CD4-positive, alpha-beta T cell treated with Interleukin-17A for 4 hours (primary cell): ENCODE measurements around the gene CEP112.

Experiments
- DNase-seq: peaks from one replicate; pipeline ENCODE4 v3.0.0-alpha.2; 2020; ENCODE audit warnings: mixed read lengths

Gene CEP112

DNA sequence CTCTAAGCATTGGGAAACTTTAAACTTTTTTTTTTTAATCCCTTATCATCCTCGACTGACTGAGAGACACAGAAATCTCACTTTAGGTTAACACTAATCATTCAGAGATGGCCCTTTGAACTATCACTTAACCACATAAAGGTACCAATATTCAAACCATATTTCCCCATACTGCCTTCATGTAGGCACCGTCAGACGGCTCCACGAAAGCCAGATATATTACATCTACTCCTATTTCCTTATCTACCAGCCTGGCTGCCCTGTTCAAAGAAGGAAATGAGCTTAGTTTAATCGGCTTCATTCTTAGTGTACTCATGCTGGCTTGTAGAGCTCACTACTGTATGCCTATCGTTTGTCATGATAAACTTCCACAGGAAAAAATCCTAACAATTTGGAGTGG lies 270.9 kb downstream of the CEP112 start:
- DNase-seq: no peak

DNA sequence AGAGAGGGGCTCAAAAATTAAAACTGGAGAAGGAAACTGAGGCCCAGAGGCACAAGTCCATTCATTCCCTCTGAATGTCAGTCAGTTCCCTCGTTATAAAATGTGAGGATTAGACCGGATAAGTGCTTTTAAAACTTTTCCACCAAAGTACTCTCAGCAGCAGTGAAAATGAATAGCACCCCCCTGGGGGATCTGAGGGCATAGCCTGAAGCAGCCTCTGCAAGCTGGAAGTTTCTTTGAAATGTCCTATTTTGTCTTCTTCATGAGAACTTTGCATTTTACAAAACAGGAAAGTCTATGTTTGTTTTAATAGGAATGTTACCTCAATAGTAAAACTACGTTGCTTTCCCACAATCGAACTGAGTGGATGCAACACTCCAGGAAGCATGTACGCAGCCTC lies 273.0 kb downstream of the CEP112 start:
- no peak for DNase-seq

DNA sequence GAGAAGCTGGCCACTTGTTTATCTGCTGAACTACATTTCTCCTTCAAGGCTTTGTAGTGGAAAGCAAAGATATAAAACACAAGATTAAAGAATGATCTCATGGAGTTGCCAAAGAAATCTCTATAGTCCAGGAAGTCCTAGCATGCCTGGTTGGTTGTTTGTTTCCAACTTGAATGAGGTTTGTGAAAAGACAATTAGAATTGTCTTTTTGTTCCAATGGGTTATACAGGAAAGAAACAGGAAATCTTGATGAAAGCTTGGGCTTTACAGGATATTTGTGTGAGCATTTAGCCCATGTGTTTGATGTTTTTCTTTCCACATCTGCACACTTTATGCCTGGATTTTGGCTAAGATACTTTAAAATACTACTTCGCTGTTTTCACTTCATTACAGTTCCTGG lies 273.4 kb downstream of the CEP112 start:
- DNase-seq: no peak

DNA sequence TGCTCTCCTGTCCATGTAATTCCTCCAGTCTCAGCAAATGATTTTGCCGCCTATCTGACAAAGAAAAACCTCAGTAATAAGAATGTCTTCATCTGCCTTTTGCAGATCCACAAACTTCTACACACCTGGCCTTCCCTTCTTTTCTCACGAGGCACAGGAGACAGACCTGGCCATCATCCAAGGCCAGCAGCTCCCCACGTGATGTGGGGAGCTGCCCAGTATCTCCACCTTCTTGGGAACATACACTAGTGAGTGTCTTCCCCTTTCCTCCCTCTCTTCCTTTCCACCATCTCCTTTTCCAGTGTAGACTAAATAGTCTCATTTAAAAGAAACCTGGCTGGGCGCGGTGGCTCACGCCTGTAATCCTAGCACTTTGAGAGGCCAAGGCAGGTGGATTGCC lies 274.4 kb downstream of the CEP112 start:
- DNase-seq: no peak

DNA sequence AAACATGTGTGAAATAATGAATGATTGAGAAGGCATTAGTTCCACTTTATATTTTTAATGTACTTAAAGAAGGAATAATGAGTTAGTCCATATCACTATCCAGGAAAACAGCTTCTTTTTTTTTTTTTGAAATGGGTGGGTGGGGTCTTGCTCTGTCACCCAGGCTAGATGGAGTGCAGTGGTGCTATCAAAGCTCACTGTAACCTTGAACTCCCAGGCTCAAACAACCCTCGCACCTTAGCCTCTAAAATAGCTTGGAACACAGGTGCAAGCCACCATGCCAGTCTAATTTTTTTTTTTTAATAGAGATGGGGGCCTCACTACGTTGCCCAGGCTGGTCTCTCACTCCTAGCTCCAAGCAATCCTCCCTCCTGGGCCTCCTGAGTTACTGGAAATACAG lies 275.5 kb downstream of the CEP112 start:
- DNase-seq: no peak

DNA sequence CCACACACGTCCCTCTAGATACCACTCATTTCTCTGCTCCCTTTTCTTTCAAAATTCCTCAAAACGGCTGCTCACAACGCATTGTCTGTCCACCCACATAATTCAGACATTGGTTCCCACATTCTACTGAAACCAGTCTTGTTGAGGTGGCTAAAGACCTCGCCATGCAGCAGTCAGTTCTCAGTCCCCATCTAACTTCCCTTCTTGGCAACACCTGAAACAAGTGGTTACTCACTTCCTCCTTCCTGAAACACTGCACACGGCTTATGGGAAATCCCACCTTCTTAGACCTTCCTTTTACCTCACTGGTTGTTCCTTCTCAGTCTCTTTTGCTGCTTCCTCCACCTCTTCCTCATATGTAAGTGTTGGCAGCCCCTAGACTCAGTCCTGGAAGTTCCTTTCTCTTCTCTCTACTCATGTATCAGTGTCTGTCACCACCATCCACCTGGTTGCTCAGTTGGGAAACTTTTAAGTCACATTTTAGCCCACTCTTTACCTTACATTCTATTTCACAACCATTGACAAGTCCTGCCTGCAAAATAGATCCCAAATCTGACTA lies 277.1 kb downstream of the CEP112 start:
- no peak for DNase-seq

DNA sequence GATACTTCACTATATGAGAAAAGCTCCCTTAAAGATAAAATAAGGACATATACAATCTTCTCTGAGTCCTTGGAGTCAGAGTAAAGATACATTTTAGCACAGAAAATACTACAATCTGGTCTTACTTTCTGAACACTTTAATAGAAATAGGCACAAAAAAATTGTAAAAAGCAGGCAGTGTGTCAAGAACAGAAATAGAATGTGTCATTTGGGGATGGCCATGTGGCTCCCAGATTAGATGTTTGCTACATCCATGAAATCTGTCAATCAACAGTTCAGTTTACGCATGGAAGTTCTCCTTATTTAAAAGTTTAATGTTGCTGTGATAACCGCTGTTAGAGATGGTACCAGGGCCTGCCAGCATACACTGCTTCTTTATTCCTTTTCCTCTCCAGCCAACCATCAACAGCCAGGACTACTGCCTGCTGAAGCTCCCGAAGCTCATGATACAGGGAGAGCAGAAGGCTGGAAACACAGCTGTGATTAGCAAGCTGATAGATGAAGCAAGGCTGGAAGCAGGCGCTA lies 278.5 kb downstream of the CEP112 start:
- no peak for DNase-seq

DNA sequence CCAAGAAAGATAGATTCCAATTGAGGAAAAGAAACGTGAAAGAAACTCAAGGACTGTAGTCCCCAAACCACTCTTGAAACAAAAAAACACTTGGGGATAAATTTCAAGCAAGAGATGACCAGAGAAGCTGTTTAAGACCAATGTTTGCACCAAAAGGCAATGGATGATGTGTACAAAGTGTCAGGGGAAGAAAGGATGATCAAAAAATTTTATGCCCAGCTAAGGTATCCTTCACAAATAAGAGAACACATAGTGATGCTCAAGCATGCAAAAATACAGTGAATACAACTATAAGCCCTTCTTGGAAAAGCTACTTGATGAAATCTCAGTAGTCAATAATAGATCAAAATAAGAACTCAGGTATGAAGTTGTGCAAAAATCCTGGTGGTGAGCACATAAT lies 281.1 kb downstream of the CEP112 start:
- no peak for DNase-seq

DNA sequence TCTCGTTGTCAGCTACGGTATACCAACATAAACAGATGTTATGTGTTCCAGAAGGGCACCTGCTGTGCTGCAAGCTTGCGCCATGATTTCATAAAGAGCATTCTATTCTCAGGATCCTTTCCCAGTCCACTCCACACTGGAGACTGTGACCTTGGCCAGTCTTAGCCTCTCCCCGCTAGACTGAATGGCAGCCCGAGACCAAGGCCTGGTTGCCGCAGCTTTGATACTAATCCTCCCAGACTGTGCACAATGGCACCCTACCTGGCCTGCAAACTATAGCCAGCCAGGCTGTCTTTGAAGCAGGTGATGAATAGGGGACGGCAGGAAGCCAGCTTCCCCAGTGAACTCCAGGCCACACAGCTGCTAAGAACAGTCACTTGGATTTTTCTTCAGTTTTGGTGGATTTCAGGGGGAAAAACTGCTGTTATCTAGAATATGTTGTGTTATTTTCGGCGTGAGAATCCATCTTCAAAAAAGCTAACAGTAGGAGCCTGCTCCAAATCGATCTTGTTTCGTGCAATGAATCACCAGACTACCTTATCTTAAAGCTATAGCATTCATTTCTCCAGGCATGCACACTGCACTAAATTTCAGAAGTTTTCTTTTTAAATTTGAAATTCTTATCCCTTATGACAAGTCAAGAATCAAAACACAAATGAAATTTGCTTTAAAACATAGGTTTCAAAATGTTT lies 289.0 kb downstream of the CEP112 start:
- no peak for DNase-seq

DNA sequence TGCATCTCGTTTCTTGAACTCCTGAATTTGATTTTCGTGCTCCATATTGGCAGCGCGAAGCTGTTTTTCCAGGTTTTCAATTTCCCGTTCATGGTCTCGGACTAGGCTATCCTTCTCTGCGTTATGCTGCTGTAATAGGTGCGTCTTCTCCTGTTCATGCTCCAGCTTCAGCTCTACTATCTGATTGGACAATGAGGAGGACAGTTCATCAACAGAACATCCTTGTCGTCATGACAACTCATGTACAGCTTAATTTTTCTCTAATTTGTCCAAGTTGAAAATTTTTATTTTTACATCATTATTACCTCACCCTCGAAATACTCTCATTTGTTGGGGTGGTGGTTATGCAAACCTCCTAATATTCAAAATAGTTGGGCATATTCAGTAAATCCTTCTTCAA lies 289.8 kb downstream of the CEP112 start:
- DNase-seq: no peak

DNA sequence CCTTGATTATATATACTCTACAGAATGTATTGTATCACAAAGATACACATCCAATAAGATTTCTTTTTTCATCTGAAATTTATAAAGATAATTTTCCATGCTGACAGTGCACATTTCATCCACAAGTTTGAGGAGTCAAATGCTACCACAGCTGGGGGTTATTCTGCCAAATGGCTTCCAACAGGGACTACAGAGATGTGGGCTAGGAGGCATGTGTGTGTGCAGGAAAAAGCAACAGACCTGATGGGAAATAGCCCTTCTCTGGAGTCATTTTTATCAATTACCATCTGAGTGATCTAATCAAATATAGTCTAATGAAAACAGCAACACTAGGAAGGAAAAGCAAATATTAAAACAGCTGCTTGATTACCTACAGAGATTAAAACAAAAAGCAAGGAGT lies 290.5 kb downstream of the CEP112 start:
- DNase-seq: no peak

DNA sequence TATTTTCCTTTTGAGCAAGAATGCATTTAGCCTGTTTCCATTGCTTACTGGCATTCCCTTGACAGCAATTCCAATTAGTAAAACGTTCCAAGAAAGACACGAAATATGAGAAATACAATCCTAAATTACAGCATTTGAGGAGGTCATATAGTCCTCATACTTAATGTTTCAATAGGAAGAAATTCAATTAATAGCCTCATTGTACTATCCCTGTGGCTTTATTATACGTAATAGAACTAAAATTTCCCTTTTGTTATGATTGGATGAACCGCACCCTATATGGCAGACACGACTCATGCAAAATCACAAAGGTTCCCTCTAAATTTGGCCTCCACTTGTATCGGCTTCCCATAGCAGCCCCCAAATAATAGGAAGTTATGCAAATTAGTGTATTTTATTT lies 291.7 kb downstream of the CEP112 start:
- DNase-seq: no peak

DNA sequence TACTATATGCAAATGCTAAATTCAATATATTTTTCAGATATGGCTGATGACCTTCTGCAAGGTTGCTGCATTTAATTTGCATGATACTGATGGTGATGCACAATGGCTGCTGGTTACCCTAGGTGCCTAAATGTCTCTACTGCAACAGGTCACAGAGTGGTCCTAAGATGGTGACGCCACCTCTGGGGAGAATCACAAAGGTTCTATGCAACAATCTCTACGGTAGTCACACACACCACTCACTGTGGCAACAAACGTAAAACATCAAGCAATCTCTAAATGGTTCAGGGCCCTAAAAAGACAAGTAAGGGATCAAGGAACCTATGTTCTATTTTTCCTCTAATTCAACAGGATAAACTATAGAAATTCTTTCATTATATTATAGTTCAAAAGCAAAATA lies 293.3 kb downstream of the CEP112 start:
- DNase-seq: no peak

DNA sequence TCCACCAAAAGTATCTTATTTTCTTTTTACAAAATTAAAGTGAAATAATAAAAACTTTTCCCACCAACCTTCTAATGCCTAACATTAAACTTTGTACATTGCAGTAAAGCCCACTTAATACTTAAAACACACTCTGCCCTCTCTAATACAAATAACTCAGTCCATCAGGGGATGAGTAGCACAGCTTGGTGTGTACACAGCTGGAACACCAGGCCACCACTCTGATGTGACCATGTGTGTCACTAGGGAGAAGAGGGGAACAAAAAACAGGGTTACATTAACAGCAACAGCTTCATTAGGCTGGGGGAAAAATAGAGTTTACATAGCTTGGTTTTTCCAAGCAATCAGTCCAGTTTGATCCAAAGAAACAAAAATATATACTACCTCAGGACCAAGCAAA lies 295.0 kb downstream of the CEP112 start:
- no peak for DNase-seq

DNA sequence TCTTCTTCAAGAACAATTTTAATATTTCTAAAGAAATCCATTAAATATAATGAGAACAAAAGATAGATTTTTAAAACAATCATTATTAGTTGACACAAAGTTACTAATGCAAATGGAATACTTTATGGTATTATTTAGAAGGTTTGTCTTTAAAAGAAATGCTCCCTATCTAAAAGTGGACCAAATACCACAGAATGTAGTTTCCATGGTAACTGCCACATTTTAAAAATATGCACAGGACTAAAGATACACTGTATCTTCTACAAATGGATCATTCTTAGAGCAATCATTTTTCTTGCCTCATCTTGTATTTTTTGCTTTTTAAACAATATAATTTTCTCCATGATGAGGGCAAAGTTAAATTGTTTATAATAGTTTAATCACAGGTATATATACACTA lies 296.0 kb downstream of the CEP112 start:
- no peak for DNase-seq

DNA sequence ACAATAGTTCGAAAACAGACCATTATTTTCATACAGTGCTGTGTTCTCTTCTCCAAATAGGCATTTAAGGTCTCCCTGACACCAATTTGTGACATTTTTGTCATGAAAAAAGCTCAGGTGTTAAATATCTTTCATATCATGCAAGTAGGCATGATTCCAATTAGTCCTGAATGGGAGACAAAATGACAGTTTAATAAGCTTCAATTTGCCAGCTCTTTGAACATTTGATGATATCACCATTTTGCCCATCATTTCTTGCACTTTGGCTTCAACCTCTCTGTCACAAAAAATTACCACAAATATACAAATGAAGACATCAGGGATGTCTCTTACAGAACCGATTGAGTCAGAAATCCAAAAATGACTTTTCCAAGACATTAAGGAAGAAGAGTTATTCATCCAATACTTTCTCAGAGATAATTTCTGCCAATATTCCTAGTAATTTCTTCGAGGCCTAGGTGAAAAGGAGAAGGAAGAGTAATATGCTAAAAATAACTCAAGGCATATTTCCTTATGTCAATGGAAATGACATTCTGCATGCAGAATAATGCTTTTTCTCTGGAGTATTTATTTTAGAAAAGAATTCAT lies 298.1 kb downstream of the CEP112 start:
- DNase-seq: no peak

DNA sequence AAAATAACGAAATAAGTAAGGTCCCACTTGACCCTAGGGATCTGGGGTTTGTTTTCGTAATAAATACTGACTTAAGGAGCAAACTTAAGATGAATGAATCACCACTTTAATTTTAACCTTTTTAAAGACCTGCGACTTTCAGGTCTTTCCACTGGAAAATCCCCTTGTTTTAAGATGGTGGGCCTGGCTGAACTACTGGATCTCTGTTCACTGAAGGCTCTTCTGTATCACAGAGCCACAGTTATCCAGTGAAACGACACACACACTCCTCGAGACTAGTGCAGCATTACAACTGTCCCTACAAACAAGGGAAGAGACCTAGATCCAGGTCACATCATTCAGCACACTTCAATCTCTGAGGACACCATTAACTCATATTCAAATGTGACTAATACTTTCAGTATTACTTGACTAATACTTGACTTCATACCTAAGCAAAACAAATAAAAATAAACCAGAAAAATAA lies 299.0 kb downstream of the CEP112 start:
- no peak for DNase-seq

DNA sequence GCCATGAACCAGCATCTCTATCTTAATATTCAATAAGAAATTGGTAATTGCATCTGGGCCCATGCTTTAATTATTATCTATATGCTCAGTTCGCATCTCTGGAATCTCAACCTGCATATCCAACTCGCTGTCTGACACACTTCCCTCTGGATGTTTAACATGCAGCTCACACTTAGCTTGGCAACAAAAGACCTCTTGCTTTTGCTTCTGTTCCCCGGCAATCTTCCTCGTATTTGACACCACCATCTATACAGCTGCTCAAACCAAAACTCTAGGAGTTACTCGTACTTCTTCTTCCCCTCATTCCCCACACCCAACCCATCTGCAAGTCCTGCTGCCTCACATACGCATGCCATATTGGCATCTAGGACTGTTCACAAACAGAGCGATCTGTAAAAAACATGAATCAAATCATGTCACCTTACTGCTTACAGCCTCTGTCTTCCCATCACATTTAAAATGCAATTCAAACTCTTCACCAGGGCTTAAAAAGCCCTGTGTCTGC lies 300.6 kb downstream of the CEP112 start:
- no peak for DNase-seq

DNA sequence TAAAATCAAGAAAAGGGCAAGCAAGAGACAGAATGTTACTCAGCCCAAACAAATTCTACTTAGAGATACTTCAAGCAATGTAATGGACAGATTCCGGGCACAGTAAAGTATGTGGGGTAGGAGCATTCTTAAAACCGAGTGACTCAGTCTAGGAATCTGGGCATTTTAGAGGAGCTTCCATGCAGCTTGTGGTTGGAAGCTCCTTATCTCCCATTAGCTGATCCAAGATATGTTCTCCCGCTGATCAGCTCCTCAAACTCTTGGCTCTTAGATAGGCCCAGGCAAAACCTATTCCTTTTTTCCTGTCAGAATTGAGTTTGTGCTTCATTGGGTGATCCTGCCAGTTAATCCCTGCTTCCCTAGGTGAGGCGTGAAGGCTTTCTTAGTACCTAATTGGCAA lies 303.3 kb downstream of the CEP112 start:
- DNase-seq: no peak

DNA sequence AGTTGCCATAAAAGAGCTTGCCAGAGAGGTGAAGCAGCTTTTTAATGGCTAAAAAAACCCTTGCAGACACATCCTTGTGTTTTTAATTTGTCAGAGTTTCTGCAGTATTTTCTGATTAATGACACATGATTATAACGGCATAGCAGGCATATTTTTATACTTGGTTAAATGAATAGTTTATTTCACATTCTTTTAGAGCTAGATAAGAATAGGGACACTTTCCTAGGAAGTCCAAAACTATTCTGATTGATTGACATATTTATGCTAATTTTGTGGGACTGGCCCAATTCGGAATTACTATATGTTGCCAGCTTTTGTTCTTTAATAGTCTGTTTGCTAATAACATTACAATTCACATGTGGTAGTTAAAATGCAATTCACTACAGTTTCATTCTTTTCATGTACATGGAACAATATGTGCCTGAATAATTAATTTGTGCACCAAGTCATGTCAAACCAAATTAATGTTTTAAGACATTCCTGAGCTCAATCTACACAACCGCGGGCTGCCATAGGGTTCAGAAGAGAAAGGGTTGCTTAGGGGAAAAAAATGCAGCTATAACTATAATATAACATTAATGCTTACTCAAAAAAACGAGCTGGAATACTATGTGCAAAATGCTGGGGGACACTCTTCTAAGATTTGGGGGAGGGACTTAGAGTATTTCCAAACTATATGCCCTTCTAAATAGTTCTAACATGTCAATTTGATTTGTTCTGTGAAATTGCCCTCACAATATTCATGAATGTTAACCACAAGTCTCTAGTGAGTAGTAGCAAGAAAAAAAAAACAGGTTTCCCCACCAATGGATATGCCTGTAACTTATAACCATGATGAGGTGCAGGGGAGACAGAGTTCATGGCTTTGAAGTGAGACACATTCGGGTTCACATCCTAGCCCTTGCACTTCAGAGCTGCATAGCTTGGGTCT lies 305.4 kb downstream of the CEP112 start:
- DNase-seq: no peak

DNA sequence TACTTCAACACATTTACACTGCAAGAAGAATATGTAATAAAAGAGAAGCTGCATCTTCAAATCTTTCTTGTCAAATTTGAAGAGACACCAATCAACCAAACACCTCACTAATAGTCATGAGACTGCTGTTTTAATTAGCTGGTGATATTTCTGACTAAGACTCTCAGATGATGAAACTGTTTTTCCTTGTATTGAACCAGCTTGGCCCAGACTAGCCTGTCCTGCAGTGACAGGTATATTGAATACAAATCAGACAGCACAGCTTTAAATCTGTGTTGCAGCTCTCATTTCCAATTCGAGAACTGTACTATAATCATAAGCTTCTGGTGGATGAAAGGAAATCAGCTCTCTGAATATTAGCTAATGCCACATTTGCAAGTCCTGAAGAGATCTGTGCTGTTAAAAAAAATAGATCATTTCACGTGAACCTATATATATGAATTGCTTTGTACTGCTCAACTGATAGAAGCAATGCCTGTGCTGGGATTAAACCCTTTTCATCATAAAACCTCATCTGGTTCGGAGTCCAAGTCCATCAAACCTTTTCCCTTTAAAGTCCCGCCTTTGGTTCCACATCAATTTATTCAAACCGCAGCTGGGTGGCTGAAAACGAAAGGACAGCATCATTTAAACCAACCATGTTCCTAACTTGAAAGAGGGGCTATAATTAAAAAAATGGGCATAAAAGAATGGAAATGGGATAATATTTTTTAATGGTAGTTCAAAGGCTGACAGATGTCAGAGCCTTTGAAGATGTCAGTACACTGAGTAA lies 306.2 kb downstream of the CEP112 start:
- DNase-seq: no peak

DNA sequence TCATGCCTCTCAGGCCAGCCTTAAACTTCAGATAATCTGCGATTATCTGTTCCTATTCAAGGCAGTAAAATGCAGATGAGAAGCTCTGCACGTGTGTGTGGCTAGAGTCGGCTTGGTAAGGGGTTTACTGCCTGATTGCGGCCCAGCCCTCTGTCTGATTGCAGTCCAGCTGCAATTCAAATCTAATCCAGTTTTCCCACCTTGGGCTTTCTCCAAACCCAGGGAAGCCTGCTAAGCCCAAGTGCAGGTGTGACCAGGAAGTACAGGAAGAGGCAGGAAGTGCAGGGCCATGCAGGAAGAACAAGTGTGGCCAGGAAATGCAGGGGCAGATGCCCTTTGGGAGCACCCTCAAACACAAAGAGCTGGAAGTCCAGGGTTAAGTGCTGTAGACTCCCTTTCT lies 314.9 kb downstream of the CEP112 start:
- DNase-seq: no peak
